Smooth muscle cell (in vitro differentiated cells): ENCODE measurements around the gene CREG1. TPM values are rescaled to one million over a fixed set of nuclear protein-coding genes. Genes with fewer than 3 reads are reported as not detected.

ENCODE experiments used
- DNase-seq: peaks from one replicate; lab custom pipeline; 2025; ENCODE audit not compliant: unreplicated experiment; lab: John Stamatoyannopoulos, UW
- H2AFZ ChIP-seq: fragments of 200-600 bp; sonication (generic); 2 replicates; pipeline ENCODE4 v1.6.0; 2016; ENCODE audit warnings: antibody characterized with exemption, low read depth, mild to moderate bottlenecking
- H3F3A ChIP-seq: fragments of 200-600 bp; sonication (generic); 2 replicates; pipeline ENCODE4 v1.6.0; 2017; ENCODE audit warnings: antibody characterized with exemption, low read depth
- H3K27ac ChIP-seq: fragments of 200-600 bp; sonication (generic); 2 replicates; pipeline ENCODE4 v1.5.1; 2016; ENCODE audit warnings: low read depth, mild to moderate bottlenecking
- H3K27me3 ChIP-seq: fragments of 200-600 bp; sonication (generic); 2 replicates; pipeline ENCODE4 v1.6.1; 2016; ENCODE audit warnings: low read depth, mild to moderate bottlenecking
- H3K36me3 ChIP-seq: fragments of 200-600 bp; sonication (generic); 2 replicates; pipeline ENCODE4 v1.5.1; 2016; ENCODE audit warnings: low read depth
- H3K4me1 ChIP-seq: fragments of 200-600 bp; sonication (generic); 2 replicates; pipeline ENCODE4 v1.5.1; 2016; ENCODE audit warnings: low read depth
- H3K4me2 ChIP-seq: fragments of 200-600 bp; sonication (generic); 2 replicates; pipeline ENCODE4 v1.6.0; 2016; ENCODE audit warnings: mild to moderate bottlenecking
- H3K4me3 ChIP-seq: fragments of 200-600 bp; sonication (generic); 2 replicates; pipeline ENCODE4 v1.5.1; 2016; ENCODE audit warnings: mild to moderate bottlenecking
- H3K79me2 ChIP-seq: fragments of 200-600 bp; sonication (generic); 2 replicates; pipeline ENCODE4 v1.6.0; 2016; ENCODE audit warnings: low read depth, mild to moderate bottlenecking
- H3K9ac ChIP-seq: fragments of 200-600 bp; sonication (generic); 2 replicates; pipeline ENCODE4 v1.6.0; 2016; ENCODE audit warnings: low read depth
- H3K9me3 ChIP-seq: fragments of 200-600 bp; sonication (generic); replicated peaks from 2 replicates; pipeline ENCODE4 v1.5.1; 2016; ENCODE audit warnings: low read depth
- H4K20me1 ChIP-seq: fragments of 200-600 bp; sonication (generic); 2 replicates; pipeline ENCODE4 v1.6.0; 2016; ENCODE audit warnings: low read depth
- WGBS: methylation state at CpG from one replicate; pipeline ENCODE4 v1.1.7; 2016; ENCODE audit warnings: low lambda C conversion rate; 5-methylcytosine and 5-hydroxymethylcytosine counted together
- polyA plus RNA-seq: library from polyadenylated mRNA; unstranded; fragments of >200 nt; fragmentation: Nextera tagmentation; extraction: Ambion mirVana; gene quantifications from 2 replicates; pipeline ENCODE4 v1.2.1, GENCODE V29; 2016
- total RNA-seq: library from RNA; depleted of rRNA; stranded (reverse); fragments of >200 nt; gene quantifications from 2 replicates; pipeline ENCODE4 v1.2.3, GENCODE V29; 2014
- TF ChIP-seq, protein P1 (sequence below): fragments of 200-600 bp; sonication (generic); IDR thresholded peaks from 2 replicates; pipeline ENCODE4 v1.5.1; 2017; ENCODE audit warnings: borderline replicate concordance, mild to moderate bottlenecking, antibody characterized with exemption; ENCODE audit not compliant: insufficient read depth, poor library complexity, severe bottlenecking

CREG1 gene
- total and polyA plus RNA-seq, 2 experiments from 2014 or later, result 43.1 to 80.0 TPM

- Histone ChIP-seq H3K4me1 (no peaks in the 10 kb centered on the region), H3K9ac (no peak overlapping the region), H3F3A (no peaks in the 10 kb centered on the region), H3K27ac (no peak overlapping the region), H3K9me3 (no peaks in the 10 kb centered on the region), H3K4me2 (peak overlapping the region; percentile 31), H4K20me1 (no peaks in the 10 kb centered on the region), H2AFZ (no peak overlapping the region), H3K79me2 (no peaks in the 10 kb centered on the region), H3K4me3 (no peak overlapping the region), H3K36me3 (no peaks in the 10 kb centered on the region), H3K27me3 (no peaks in the 10 kb centered on the region)
- DNase-seq, result no peak
- WGBS, result 60% methylated on average over 5 of the region's 5 CpGs
- TF ChIP-seq, protein P1, sequence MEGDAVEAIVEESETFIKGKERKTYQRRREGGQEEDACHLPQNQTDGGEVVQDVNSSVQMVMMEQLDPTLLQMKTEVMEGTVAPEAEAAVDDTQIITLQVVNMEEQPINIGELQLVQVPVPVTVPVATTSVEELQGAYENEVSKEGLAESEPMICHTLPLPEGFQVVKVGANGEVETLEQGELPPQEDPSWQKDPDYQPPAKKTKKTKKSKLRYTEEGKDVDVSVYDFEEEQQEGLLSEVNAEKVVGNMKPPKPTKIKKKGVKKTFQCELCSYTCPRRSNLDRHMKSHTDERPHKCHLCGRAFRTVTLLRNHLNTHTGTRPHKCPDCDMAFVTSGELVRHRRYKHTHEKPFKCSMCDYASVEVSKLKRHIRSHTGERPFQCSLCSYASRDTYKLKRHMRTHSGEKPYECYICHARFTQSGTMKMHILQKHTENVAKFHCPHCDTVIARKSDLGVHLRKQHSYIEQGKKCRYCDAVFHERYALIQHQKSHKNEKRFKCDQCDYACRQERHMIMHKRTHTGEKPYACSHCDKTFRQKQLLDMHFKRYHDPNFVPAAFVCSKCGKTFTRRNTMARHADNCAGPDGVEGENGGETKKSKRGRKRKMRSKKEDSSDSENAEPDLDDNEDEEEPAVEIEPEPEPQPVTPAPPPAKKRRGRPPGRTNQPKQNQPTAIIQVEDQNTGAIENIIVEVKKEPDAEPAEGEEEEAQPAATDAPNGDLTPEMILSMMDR, result peak; percentile 46
Measured at GRCh38 chr1:167599957-167600581, 46.5 kb upstream of the CREG1 start.

- no peaks in the 10 kb centered on the region for H3F3A ChIP-seq
- 90% methylated on average over 6 of the region's 6 CpGs for WGBS
- H4K20me1 ChIP-seq, result no peaks in the 10 kb centered on the region
- H3K9ac ChIP-seq, result no peak overlapping the region
- no peak overlapping the region for H2AFZ ChIP-seq
- no peak overlapping the region for H3K27ac ChIP-seq
- no peaks in the 10 kb centered on the region for H3K79me2 ChIP-seq
- no peak for DNase-seq
- H3K27me3 ChIP-seq, result no peaks in the 10 kb centered on the region
- TF ChIP-seq, protein P1, result no peak
- H3K9me3 ChIP-seq, result no peaks in the 10 kb centered on the region
- H3K36me3 ChIP-seq, result no peaks in the 10 kb centered on the region
- H3K4me3 ChIP-seq, result no peak overlapping the region
- no peaks in the 10 kb centered on the region for H3K4me1 ChIP-seq
- H3K4me2 ChIP-seq, result no peak overlapping the region
Measured at GRCh38 chr1:167594822-167595221, 41.3 kb upstream of the CREG1 start.

- Histone ChIP-seq H3K27me3 (no peaks in the 10 kb centered on the region), H3K9me3 (no peaks in the 10 kb centered on the region), H2AFZ (no peak overlapping the region), H3K27ac (no peak overlapping the region), H3K4me3 (no peak overlapping the region), H3K9ac (no peak overlapping the region), H3K79me2 (no peaks in the 10 kb centered on the region), H3K4me2 (no peak overlapping the region), H3K4me1 (no peaks in the 10 kb centered on the region), H4K20me1 (no peaks in the 10 kb centered on the region), H3K36me3 (no peaks in the 10 kb centered on the region), H3F3A (no peaks in the 10 kb centered on the region)
- TF ChIP-seq, protein P1, result no peak
- WGBS, result 87% methylated on average over 5 of the region's 5 CpGs
- DNase-seq, result no peak
Measured at GRCh38 chr1:167593860-167594259, 40.3 kb upstream of the CREG1 start.

- Histone ChIP-seq H3K4me2 (no peak overlapping the region), H3K9me3 (no peaks in the 10 kb centered on the region), H3K36me3 (no peaks in the 10 kb centered on the region), H3K27ac (no peak overlapping the region), H3K9ac (no peak overlapping the region), H4K20me1 (no peaks in the 10 kb centered on the region), H3K4me3 (no peak overlapping the region), H3K79me2 (no peaks in the 10 kb centered on the region), H3K4me1 (no peaks in the 10 kb centered on the region), H3K27me3 (no peaks in the 10 kb centered on the region), H3F3A (no peaks in the 10 kb centered on the region), H2AFZ (no peak overlapping the region)
- no peak for DNase-seq
- TF ChIP-seq, protein P1, result no peak
Measured at GRCh38 chr1:167592475-167592874, 38.9 kb upstream of the CREG1 start.
